Measurements from ENCODE around the gene DMKN.

DNA sequence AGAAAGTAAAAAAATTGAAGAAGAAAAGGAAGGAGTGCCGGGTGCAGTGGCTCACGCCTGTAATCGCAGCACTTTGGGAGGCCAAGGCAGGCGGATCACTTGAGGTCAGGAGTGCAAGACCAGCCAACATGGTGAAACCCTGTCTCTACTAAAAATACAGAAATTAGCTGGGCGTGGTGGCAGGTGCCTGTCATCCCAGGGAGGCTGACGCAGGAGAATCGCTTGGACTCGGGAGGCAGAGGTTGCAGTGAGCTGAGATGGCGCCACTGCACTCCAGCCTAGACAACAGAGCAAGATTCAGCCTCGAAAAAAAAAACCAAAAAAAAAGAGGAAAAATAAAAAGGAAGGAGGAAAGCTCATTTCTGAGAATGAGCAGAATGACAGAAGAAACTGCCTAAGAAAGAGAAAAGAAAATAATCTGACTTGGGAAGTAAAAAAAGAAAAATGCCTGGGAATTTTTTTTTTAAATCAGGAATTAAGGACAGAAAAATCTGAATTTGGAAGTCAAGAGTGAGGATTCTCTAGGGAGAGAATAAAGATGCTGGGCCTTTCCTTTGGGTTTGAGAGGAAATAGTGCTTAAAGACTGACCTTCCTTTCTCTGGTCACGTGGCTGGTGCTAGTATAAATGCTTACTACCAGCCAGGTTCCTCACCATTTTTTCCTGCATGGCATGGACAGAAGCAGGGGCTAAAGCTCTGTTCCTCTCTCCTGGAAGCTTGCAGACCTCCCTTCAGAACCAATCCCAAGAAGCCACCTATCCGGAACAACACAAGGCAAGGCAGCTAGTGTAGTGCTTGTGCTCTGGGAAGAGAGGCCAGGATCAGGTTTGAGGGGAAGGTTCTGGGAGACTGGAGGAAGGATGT lies 65.6 kb downstream of the DMKN start, which contains the start of gene FFAR2:
- no peak for TF ChIP-seq POLR2A (IDR thresholded peaks at IDR 0.05)
- TF ChIP-seq, protein P1, sequence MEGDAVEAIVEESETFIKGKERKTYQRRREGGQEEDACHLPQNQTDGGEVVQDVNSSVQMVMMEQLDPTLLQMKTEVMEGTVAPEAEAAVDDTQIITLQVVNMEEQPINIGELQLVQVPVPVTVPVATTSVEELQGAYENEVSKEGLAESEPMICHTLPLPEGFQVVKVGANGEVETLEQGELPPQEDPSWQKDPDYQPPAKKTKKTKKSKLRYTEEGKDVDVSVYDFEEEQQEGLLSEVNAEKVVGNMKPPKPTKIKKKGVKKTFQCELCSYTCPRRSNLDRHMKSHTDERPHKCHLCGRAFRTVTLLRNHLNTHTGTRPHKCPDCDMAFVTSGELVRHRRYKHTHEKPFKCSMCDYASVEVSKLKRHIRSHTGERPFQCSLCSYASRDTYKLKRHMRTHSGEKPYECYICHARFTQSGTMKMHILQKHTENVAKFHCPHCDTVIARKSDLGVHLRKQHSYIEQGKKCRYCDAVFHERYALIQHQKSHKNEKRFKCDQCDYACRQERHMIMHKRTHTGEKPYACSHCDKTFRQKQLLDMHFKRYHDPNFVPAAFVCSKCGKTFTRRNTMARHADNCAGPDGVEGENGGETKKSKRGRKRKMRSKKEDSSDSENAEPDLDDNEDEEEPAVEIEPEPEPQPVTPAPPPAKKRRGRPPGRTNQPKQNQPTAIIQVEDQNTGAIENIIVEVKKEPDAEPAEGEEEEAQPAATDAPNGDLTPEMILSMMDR (IDR thresholded peaks at IDR 0.05) = no peak

All from adrenal gland (tissue), 5 donors.